Measurements from ENCODE around the gene PLAA. TPM values are rescaled to one million over a fixed set of nuclear protein-coding genes. Genes with fewer than 3 reads are reported as not detected.
"Not testable (repeated sequence)": the region's sequence is repeated elsewhere in the genome, so short reads cannot be mapped to it uniquely, and the experiment has no call there.

Gene PLAA
- polyA plus RNA-seq, 1 donor from 2014 or later, result 27.4 TPM

DNA sequence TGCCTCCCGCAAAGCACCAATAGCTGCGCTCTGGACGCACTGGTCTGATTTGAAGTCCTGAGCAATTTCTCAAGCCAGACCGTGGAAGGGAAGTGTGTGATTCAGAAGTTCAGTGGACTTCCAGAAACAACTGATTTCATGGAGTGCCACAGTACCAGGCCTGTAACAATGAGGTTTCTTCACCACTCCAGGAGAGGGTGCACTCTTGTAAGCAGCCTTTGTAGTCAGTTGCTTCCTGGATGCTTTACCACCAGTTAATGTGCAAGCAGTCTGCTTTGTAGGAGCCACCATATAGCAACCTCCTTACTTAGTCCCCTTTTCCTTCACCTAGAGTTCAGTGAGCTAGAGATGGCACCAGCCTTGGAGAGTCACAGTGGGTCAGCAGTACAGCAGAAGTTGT lies 66.8 kb downstream of the PLAA start:
- Histone ChIP-seq H3K9ac (ENCODE audit: low read length) (no peak overlapping the region), H3K79me2 (replicated peaks; ENCODE audit: insufficient read depth, low read length) (no peaks in the 10 kb centered on the region), H2AFZ (ENCODE audit: low read depth, low read length) (no peak overlapping the region), H3K4me2 (ENCODE audit: low read length) (no peak overlapping the region), H3K36me3 (ENCODE audit: insufficient read depth, low read length) (no peaks in the 10 kb centered on the region), H3K9me2 (ENCODE audit: insufficient read depth, low read length) (no peaks in the 10 kb centered on the region), H3K27ac (ENCODE audit: low read length) (no peak overlapping the region), H4K20me1 (ENCODE audit: insufficient read depth) (no peaks in the 10 kb centered on the region), H3K4me3 (ENCODE audit: low read length) (no peak overlapping the region), H3F3A (ENCODE audit: insufficient read depth, low read length, poor library complexity, severe bottlenecking) (no peaks in the 10 kb centered on the region), H3K9me3 (ENCODE audit: low read length) (peaks cover 6% of the 10 kb centered on the region), H3K27me3 (ENCODE audit: insufficient read depth, low read depth, low read length) (no peaks in the 10 kb centered on the region)
- TF ChIP-seq RAD21 (conservative IDR thresholded peaks at IDR 0.05), result no peak
- no peak for TF ChIP-seq TAF1 (IDR thresholded peaks at IDR 0.05; ENCODE audit: low read depth)
- TF ChIP-seq EP300 (conservative IDR thresholded peaks at IDR 0.05; ENCODE audit: poor library complexity, severe bottlenecking), result no peak
- TF ChIP-seq POLR2AphosphoS5 (IDR thresholded peaks at IDR 0.05), result no peak

DNA sequence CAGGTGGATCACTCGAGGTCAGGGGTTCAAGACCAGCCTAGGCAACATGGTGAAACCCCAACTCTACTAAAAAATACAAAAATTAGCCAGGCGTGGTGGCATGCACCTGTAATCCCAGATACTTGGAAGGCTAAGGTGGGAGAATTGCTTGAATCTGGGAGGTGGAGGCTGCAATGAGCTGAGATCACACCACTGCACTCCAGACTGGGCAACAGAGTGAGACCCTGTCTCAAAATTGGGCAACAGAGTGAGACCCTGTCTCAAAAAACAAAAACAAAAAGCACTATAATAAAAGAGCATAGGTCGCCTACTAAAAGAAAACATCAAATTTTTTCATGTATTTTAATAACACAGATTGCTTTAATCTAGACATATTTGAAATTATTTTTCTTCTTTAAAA lies 71.9 kb downstream of the PLAA start:
- H3K27me3 ChIP-seq (ENCODE audit: insufficient read depth, low read depth, low read length); H4K20me1 ChIP-seq (ENCODE audit: insufficient read depth); H3K9ac ChIP-seq (ENCODE audit: low read length); H3K9me2 ChIP-seq (ENCODE audit: insufficient read depth, low read length); H3K27ac ChIP-seq (ENCODE audit: low read length); H3F3A ChIP-seq (ENCODE audit: insufficient read depth, low read length, poor library complexity, severe bottlenecking); H3K4me3 ChIP-seq (ENCODE audit: low read length); H3K9me3 ChIP-seq (ENCODE audit: low read length); H3K79me2 ChIP-seq (replicated peaks; ENCODE audit: insufficient read depth, low read length); H3K36me3 ChIP-seq (ENCODE audit: insufficient read depth, low read length); H2AFZ ChIP-seq (ENCODE audit: low read depth, low read length); H3K4me2 ChIP-seq (ENCODE audit: low read length): not testable (repeated sequence)

GRCh38 chr9:26870292-26870691 lies 76.8 kb downstream of the PLAA start:
- H3F3A ChIP-seq (ENCODE audit: insufficient read depth, low read length, poor library complexity, severe bottlenecking), result no peaks in the 10 kb centered on the region
- H3K9me2 ChIP-seq (ENCODE audit: insufficient read depth, low read length), result no peaks in the 10 kb centered on the region
- no peaks in the 10 kb centered on the region for H3K27me3 ChIP-seq (ENCODE audit: insufficient read depth, low read depth, low read length)
- H3K79me2 ChIP-seq (replicated peaks; ENCODE audit: insufficient read depth, low read length), result no peaks in the 10 kb centered on the region
- no peak for TF ChIP-seq POLR2AphosphoS5 (IDR thresholded peaks at IDR 0.05)
- no peak for TF ChIP-seq RAD21 (conservative IDR thresholded peaks at IDR 0.05)
- TF ChIP-seq EP300 (conservative IDR thresholded peaks at IDR 0.05; ENCODE audit: poor library complexity, severe bottlenecking), result no peak
- no peak for TF ChIP-seq MXI1 (conservative IDR thresholded peaks at IDR 0.05; ENCODE audit: poor library complexity, severe bottlenecking)
- TF ChIP-seq REST (IDR thresholded peaks at IDR 0.05; ENCODE audit: borderline replicate concordance), result no peak
- TF ChIP-seq EZH2 (IDR thresholded peaks at IDR 0.05; ENCODE audit: borderline replicate concordance, insufficient read depth, low read length, poor library complexity, severe bottlenecking), result no peak
- TF ChIP-seq, protein P1, sequence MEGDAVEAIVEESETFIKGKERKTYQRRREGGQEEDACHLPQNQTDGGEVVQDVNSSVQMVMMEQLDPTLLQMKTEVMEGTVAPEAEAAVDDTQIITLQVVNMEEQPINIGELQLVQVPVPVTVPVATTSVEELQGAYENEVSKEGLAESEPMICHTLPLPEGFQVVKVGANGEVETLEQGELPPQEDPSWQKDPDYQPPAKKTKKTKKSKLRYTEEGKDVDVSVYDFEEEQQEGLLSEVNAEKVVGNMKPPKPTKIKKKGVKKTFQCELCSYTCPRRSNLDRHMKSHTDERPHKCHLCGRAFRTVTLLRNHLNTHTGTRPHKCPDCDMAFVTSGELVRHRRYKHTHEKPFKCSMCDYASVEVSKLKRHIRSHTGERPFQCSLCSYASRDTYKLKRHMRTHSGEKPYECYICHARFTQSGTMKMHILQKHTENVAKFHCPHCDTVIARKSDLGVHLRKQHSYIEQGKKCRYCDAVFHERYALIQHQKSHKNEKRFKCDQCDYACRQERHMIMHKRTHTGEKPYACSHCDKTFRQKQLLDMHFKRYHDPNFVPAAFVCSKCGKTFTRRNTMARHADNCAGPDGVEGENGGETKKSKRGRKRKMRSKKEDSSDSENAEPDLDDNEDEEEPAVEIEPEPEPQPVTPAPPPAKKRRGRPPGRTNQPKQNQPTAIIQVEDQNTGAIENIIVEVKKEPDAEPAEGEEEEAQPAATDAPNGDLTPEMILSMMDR (IDR thresholded peaks at IDR 0.05; ENCODE audit: poor library complexity, severe bottlenecking), result no peak
- TF ChIP-seq SMC3 (conservative IDR thresholded peaks at IDR 0.05; ENCODE audit: poor library complexity), result no peak
- TF ChIP-seq TAF1 (IDR thresholded peaks at IDR 0.05; ENCODE audit: low read depth), result no peak
- no peak overlapping the region for H3K9ac ChIP-seq (ENCODE audit: low read length)
- no peak overlapping the region for H2AFZ ChIP-seq (ENCODE audit: low read depth, low read length)
- H3K4me2 ChIP-seq (ENCODE audit: low read length), result no peak overlapping the region
- H4K20me1 ChIP-seq (ENCODE audit: insufficient read depth), result no peaks in the 10 kb centered on the region
- no peak overlapping the region for H3K27ac ChIP-seq (ENCODE audit: low read length)
- H3K36me3 ChIP-seq (ENCODE audit: insufficient read depth, low read length), result no peaks in the 10 kb centered on the region
- no peaks in the 10 kb centered on the region for H3K9me3 ChIP-seq (ENCODE audit: low read length)
- no peak overlapping the region for H3K4me3 ChIP-seq (ENCODE audit: low read length)

Measured in neural cell (in vitro differentiated cells).